ENCODE measurements around the gene BATF3. TPM values are rescaled to one million over a fixed set of nuclear protein-coding genes. Genes with fewer than 3 reads are reported as not detected.

BATF3 gene
- total RNA-seq, 1 donor from 2014 or later: not detected

DNA sequence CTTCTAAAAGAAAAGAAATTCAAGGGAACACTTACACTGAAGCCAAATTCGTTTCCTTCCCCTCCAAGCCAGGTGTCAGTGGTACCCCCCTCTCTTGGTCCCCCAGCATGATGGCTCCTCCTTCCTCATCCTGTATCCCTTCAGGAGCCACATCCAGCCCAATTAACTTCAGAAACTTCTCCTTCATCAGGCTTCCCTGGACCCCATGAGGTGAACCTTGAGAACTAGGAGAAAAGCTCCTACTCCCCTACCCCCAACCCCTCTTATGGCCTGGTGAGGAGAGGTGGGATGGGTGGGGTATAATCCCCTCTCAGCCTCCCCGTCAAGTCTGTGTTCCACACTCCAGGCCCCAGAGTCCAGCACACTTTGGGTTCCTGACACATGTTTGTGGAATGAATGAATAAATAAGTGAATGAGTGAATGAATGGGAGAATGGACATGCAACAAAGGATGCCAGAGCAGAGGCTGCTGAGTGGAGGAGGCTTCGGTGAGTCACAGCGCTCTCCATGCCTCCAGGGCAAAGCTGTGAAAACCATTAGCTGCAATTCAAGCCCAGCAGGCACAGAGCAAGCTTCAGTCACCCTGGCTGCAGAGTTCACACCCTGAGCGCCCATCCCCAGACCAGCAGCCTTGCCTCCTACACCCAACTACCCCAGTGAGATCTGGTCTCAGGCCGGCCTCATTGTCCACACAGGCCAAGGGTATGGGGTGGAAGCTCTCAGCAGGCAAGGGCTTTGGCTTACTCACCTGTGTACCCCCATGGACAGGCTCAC is 43.8 kb downstream of the BATF3 start:
- DNase-seq (ENCODE audit: low spot score): no peak
- no peaks in the 10 kb centered on the region for H3K4me1 ChIP-seq
- H3K4me2 ChIP-seq: no peak overlapping the region
- H3K36me3 Mint-ChIP-seq: no peaks in the 10 kb centered on the region
- no peaks in the 10 kb centered on the region for H3F3A ChIP-seq (ENCODE audit: low read depth)
- peaks cover 8% of the 10 kb centered on the region for H3K9me3 Mint-ChIP-seq
- H3K79me2 ChIP-seq (ENCODE audit: low read depth): no peaks in the 10 kb centered on the region
- peaks cover 15% of the 10 kb centered on the region for H3K4me1 Mint-ChIP-seq
- H4K20me1 ChIP-seq (ENCODE audit: low read depth): no peaks in the 10 kb centered on the region
- no peaks in the 10 kb centered on the region for H3K9me3 ChIP-seq (ENCODE audit: low read depth)
- no peak overlapping the region for H3K27ac Mint-ChIP-seq
- H3K4me3 Mint-ChIP-seq: no peak overlapping the region
- no peak overlapping the region for H2AFZ ChIP-seq (replicated peaks)
- TF ChIP-seq, protein P1, sequence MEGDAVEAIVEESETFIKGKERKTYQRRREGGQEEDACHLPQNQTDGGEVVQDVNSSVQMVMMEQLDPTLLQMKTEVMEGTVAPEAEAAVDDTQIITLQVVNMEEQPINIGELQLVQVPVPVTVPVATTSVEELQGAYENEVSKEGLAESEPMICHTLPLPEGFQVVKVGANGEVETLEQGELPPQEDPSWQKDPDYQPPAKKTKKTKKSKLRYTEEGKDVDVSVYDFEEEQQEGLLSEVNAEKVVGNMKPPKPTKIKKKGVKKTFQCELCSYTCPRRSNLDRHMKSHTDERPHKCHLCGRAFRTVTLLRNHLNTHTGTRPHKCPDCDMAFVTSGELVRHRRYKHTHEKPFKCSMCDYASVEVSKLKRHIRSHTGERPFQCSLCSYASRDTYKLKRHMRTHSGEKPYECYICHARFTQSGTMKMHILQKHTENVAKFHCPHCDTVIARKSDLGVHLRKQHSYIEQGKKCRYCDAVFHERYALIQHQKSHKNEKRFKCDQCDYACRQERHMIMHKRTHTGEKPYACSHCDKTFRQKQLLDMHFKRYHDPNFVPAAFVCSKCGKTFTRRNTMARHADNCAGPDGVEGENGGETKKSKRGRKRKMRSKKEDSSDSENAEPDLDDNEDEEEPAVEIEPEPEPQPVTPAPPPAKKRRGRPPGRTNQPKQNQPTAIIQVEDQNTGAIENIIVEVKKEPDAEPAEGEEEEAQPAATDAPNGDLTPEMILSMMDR (IDR thresholded peaks at IDR 0.05): no peak
- TF ChIP-seq EZH2 (IDR thresholded peaks at IDR 0.05) (no peak), EZH2phosphoT487 (IDR thresholded peaks at IDR 0.05) (no peak)
- no peak overlapping the region for H3K4me3 ChIP-seq
- H3K27me3 Mint-ChIP-seq (ENCODE audit: insufficient read depth, low read depth): peaks cover 5% of the 10 kb centered on the region
- H3K9ac ChIP-seq: no peak overlapping the region
- no peaks in the 10 kb centered on the region for H3K27me3 ChIP-seq
- no peaks in the 10 kb centered on the region for H3K36me3 ChIP-seq
- no peak overlapping the region for H3K27ac ChIP-seq

DNA sequence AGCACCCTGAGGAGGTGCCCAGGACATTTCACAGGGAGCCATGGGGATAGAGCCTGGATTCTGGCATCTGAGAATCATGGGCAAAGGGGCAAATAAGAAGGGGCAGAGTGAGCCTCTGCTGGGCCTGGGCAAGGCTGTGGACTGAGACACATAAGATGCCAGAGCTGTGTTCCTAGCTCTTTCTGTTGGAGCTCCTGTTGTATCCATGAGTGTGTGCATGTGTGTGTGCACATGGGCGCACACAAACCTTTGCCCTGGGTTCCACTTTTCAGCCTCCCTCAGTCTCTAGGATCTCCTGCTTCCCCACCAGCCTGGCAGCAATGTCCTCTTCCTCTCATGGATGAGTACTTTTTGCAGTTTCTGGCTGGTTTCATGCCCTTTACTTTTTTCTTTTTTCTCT is 47.0 kb downstream of the BATF3 start:
- Histone ChIP-seq H3K4me2 (no peak overlapping the region), H3K79me2 (ENCODE audit: low read depth) (no peaks in the 10 kb centered on the region), H3K4me3 (no peak overlapping the region), H3K36me3 (no peaks in the 10 kb centered on the region), H3K4me1 (no peaks in the 10 kb centered on the region), H3F3A (ENCODE audit: low read depth) (no peaks in the 10 kb centered on the region), H4K20me1 (ENCODE audit: low read depth) (no peaks in the 10 kb centered on the region), H3K27me3 (no peaks in the 10 kb centered on the region), H2AFZ (replicated peaks) (no peak overlapping the region), H3K27ac (no peak overlapping the region), H3K9ac (no peak overlapping the region), H3K9me3 (ENCODE audit: low read depth) (no peaks in the 10 kb centered on the region)
- TF ChIP-seq, protein P1 (IDR thresholded peaks at IDR 0.05): no peak
- TF ChIP-seq EZH2phosphoT487 (IDR thresholded peaks at IDR 0.05) (no peak), EZH2 (IDR thresholded peaks at IDR 0.05) (no peak)
- Mint-ChIP-seq H3K9me3 (peaks cover 2% of the 10 kb centered on the region), H3K4me1 (peaks cover 4% of the 10 kb centered on the region), H3K27me3 (ENCODE audit: insufficient read depth, low read depth) (peaks cover 5% of the 10 kb centered on the region), H3K27ac (no peak overlapping the region), H3K4me3 (no peak overlapping the region), H3K36me3 (no peaks in the 10 kb centered on the region)
- DNase-seq (ENCODE audit: low spot score): no peak

- no peak overlapping the region for H2AFZ ChIP-seq (replicated peaks)
- no peak overlapping the region for H3K27ac ChIP-seq
- DNase-seq (ENCODE audit: low spot score): no peak
Observed at GRCh38 chr1:212651977-212652376, 47.7 kb downstream of the BATF3 start.

More at GRCh38 chr1:212651977-212652376, 47.7 kb downstream of the BATF3 start:
- Histone ChIP-seq H3K4me1 (no peaks in the 10 kb centered on the region), H3K9ac (no peak overlapping the region), H3K79me2 (ENCODE audit: low read depth) (no peaks in the 10 kb centered on the region), H4K20me1 (ENCODE audit: low read depth) (no peaks in the 10 kb centered on the region), H3F3A (ENCODE audit: low read depth) (no peaks in the 10 kb centered on the region), H3K36me3 (no peaks in the 10 kb centered on the region), H3K4me2 (no peak overlapping the region), H3K27me3 (no peaks in the 10 kb centered on the region), H3K9me3 (ENCODE audit: low read depth) (no peaks in the 10 kb centered on the region), H3K4me3 (no peak overlapping the region)
- H3K9me3 Mint-ChIP-seq: no peaks in the 10 kb centered on the region
- H3K4me3 Mint-ChIP-seq: no peak overlapping the region
- no peak overlapping the region for H3K27ac Mint-ChIP-seq
- H3K4me1 Mint-ChIP-seq: no peaks in the 10 kb centered on the region
- peaks cover 5% of the 10 kb centered on the region for H3K27me3 Mint-ChIP-seq (ENCODE audit: insufficient read depth, low read depth)
- no peaks in the 10 kb centered on the region for H3K36me3 Mint-ChIP-seq
- TF ChIP-seq, protein P1 (IDR thresholded peaks at IDR 0.05): no peak
- TF ChIP-seq EZH2phosphoT487 (IDR thresholded peaks at IDR 0.05) (no peak), EZH2 (IDR thresholded peaks at IDR 0.05) (no peak)

All from neural progenitor cell (in vitro differentiated cells).